Thoracic aorta (tissue), 2 donors: ENCODE measurements around the gene TTC21A. TPM values are rescaled to one million over a fixed set of nuclear protein-coding genes. Genes with fewer than 3 reads are reported as not detected.

ENCODE experiments used
- ATAC-seq: fragments of 150-250 bp; one replicate; pipeline ENCODE4 v1.8.0; 2017; ENCODE audit warnings: low read depth; ENCODE audit not compliant: insufficient number of reproducible peaks, low FRiP score
- DNase-seq: peaks from one replicate; pipeline ENCODE4 v3.0.0-alpha.2; 2020; ENCODE audit warnings: low spot score
- H3K27ac ChIP-seq, 2 donors: fragments of 200-600 bp; sonication (generic); 1 replicate in 1 of 2; 2 replicates in 1 of 2; pipeline ENCODE4 v1.5.1; 2016; ENCODE audit warnings: mild to moderate bottlenecking in 2 of 2, moderate library complexity in 2 of 2
- H3K27me3 ChIP-seq: fragments of 200-600 bp; sonication (generic); replicated peaks from 2 replicates; pipeline ENCODE4 v1.6.0; 2016; ENCODE audit warnings: mild to moderate bottlenecking; ENCODE audit not compliant: insufficient read depth
- H3K36me3 ChIP-seq: fragments of 200-600 bp; sonication (generic); one replicate; pipeline ENCODE4 v1.5.1; 2016
- H3K4me1 ChIP-seq, 2 donors: fragments of 200-600 bp; sonication (generic); 1 replicate in 1 of 2; 2 replicates in 1 of 2; pipeline versions ENCODE4 v1.5.1 to v1.6.0; 2016; ENCODE audit warnings: low read depth in 2 of 2, mild to moderate bottlenecking in 1 of 2; ENCODE audit not compliant: control insufficient read depth in 1 of 2
- H3K4me3 ChIP-seq: fragments of 200-600 bp; sonication (generic); 2 replicates; pipeline ENCODE4 v1.5.1; 2016; ENCODE audit warnings: mild to moderate bottlenecking
- H3K9me3 ChIP-seq: fragments of 200-600 bp; sonication (generic); 2 replicates; pipeline ENCODE4 v1.5.1; 2016
- CTCF ChIP-seq: fragments of 200-600 bp; sonication (generic); IDR thresholded peaks from one replicate; pipeline ENCODE4 v1.5.1; 2019; ENCODE audit warnings: antibody characterized with exemption
- total RNA-seq, 2 donors: library from RNA; depleted of rRNA; stranded (reverse); fragments of >200 nt; gene quantifications; one replicate each; pipeline versions ENCODE4 v1.1.0 to v1.2.3, GENCODE V29; 2016

Gene TTC21A
- total RNA-seq, 2 donors from 2014 or later = 3.0 to 14.9 TPM

GRCh38 chr3:39106281-39106811 lies 1.1 kb upstream of the TTC21A start:
- no peak for DNase-seq
- Histone ChIP-seq H3K36me3 (no peaks in the 10 kb centered on the region), H3K9me3 (no peaks in the 10 kb centered on the region), H3K4me1 (peaks cover 14 to 51% of the 10 kb centered on the region in 2 donors), H3K27me3 (no peaks in the 10 kb centered on the region), H3K27ac (peak overlapping the region; percentile 96 to 97), H3K4me3 (peak overlapping the region; percentile 96)
- no peak for ATAC-seq
- no peak for TF ChIP-seq CTCF

GRCh38 chr3:39106851-39107387 lies 561 bp upstream of the TTC21A start:
- Histone ChIP-seq H3K9me3 (no peaks in the 10 kb centered on the region), H3K4me1 (peaks cover 14 to 48% of the 10 kb centered on the region in 2 donors), H3K27me3 (no peaks in the 10 kb centered on the region), H3K36me3 (no peaks in the 10 kb centered on the region), H3K27ac (peak overlapping the region; percentile 96 to 97), H3K4me3 (peak overlapping the region; percentile 96)
- DNase-seq = no peak
- no peak for TF ChIP-seq CTCF
- ATAC-seq = peak; percentile 39

GRCh38 chr3:39108200-39108710 lies 775 bp downstream of the TTC21A start:
- H3K36me3 ChIP-seq = no peaks in the 10 kb centered on the region
- H3K4me1 ChIP-seq = peaks cover 14 to 44% of the 10 kb centered on the region in 2 donors
- DNase-seq (no peak), ATAC-seq (no peak)
- TF ChIP-seq CTCF = no peak
- H3K27me3 ChIP-seq = no peaks in the 10 kb centered on the region
- H3K9me3 ChIP-seq = no peaks in the 10 kb centered on the region
- H3K27ac ChIP-seq = peak overlapping the region; percentile 96 to 97
- peak overlapping the region; percentile 96 for H3K4me3 ChIP-seq

- Histone ChIP-seq H3K27me3 (no peaks in the 10 kb centered on the region), H3K36me3 (no peaks in the 10 kb centered on the region), H3K9me3 (no peaks in the 10 kb centered on the region), H3K27ac (no peak overlapping the region), H3K4me1 (peaks cover 11 to 35% of the 10 kb centered on the region in 2 donors), H3K4me3 (no peak overlapping the region)
- no peak for TF ChIP-seq CTCF
- ATAC-seq = no peak
- no peak for DNase-seq
Measured at GRCh38 chr3:39109086-39109485, 1.6 kb downstream of the TTC21A start.

GRCh38 chr3:39110041-39110639 lies 2.7 kb downstream of the TTC21A start:
- H3K27ac ChIP-seq = no peak overlapping the region
- no peak for DNase-seq

More at GRCh38 chr3:39110041-39110639, 2.7 kb downstream of the TTC21A start:
- no peak for ATAC-seq
- Histone ChIP-seq H3K4me3 (no peak overlapping the region), H3K36me3 (no peaks in the 10 kb centered on the region), H3K27me3 (no peaks in the 10 kb centered on the region), H3K4me1 (peaks cover 11 to 25% of the 10 kb centered on the region in 2 donors), H3K9me3 (no peaks in the 10 kb centered on the region)
- TF ChIP-seq CTCF = no peak
